G401 (cell line): ENCODE measurements around the gene CSF2. TPM values are rescaled to one million over a fixed set of nuclear protein-coding genes. Genes with fewer than 3 reads are reported as not detected.
"Not testable (repeated sequence)": the region's sequence is repeated elsewhere in the genome, so short reads cannot be mapped to it uniquely, and the experiment has no call there.

ENCODE experiments used
- DNase-seq: peaks from one replicate; pipeline ENCODE4 v3.0.0-alpha.2; 2015; ENCODE audit warnings: low spot score
- in situ Hi-C: cut with HindIII; loops from 2 replicates; pipeline ENCODE4 v1.10.0; 2016; ENCODE audit warnings: low sequenced_read_pairs, mixed read lengths
- total RNA-seq: library from RNA; depleted of rRNA; stranded (reverse); fragments of >200 nt; shearing (Covaris generic); gene quantifications from 2 replicates; pipeline ENCODE4 v1.2.3, GENCODE V29; 2014

Gene CSF2
- total RNA-seq, 1 experiment from 2014 or later, result not detected

GRCh38 chr5:132101385-132101880 is 27.8 kb downstream of the CSF2 start:
- in situ Hi-C loops, result no loop called here

DNA sequence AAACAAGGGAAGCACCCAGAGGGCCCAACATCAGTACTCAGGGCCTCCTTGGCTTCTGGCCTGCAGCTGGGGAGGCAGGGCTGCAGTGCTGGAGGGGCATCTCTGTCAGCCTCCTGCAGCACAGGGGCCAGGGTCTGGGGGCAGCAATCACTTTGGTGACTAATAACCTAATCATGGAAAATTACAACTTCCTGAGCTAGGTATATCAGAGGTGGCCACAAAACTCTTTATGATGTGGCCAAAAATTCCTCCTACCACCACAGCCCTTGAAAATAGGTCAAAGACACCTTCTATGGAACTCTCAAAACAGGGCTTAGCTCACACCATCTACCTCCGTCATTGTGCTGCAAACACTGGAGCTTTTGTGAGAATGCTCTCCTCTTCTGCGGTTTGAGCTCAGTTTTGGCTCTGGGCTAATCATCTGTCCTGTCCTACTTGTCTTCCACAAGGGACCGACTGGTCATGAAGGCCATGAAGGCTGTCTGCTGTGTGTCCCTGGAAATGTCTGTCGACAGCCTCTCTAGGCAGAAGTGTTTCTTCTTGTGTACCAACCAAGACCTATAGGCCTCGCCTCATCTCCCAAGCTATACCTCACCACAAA is 28.6 kb downstream of the CSF2 start:
- in situ Hi-C loops, result no loop called here
- no peak for DNase-seq

More at GRCh38 chr5:132101385-132101880, 27.8 kb downstream of the CSF2 start:
- no peak for DNase-seq

GRCh38 chr5:132102944-132103331 is 29.3 kb downstream of the CSF2 start:
- in situ Hi-C loops, result no loop called here
- DNase-seq, result no peak

- peak; percentile 54 for DNase-seq
- in situ Hi-C loops, result no loop called here
Measured at GRCh38 chr5:132103332-132103951, 29.9 kb downstream of the CSF2 start.

DNA sequence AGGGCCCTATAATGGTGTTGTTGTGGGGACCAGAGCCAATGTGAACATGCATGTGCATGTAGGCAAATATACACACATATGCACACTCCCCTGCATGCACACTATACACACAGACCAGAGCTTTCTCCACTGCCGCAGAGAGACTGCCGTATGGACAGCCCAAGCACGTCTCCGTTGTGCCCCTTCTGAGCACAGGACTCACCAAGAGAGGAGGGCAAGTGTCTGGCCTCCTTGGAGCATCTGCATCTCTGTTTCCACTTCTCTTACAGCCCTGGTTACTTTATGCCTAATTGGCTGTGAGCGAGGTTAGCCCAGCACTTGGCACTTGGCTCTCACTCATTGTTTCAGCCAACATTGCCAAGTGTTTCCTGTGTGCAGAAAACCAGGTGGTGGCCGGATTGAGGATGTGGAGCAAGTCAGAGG is 30.4 kb downstream of the CSF2 start:
- in situ Hi-C loops, result no loop called here
- peak; percentile 88 for DNase-seq

DNA sequence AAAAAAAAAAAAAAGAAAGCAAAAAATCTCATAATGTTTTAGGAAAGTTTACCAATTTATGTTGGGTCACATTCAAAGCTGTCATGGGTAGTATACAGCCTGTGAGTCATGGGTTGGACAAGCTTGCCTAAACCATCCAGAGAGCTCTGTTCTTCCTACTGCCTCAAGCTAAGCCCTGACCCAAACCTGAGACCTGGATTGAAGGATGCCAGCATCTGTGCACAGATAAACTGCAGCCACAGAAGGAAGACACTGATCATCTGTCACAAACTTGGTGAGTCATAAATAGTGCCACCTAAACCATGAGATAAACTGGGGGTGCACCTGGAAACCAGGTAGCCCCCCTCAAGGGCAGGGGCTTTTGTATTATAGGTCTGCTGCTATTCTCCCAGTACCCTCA is 31.0 kb downstream of the CSF2 start:
- in situ Hi-C loops, result no loop called here
- DNase-seq, result no peak

GRCh38 chr5:132105688-132106087 is 32.1 kb downstream of the CSF2 start:
- in situ Hi-C loops, result no loop called here
- no peak for DNase-seq

DNA sequence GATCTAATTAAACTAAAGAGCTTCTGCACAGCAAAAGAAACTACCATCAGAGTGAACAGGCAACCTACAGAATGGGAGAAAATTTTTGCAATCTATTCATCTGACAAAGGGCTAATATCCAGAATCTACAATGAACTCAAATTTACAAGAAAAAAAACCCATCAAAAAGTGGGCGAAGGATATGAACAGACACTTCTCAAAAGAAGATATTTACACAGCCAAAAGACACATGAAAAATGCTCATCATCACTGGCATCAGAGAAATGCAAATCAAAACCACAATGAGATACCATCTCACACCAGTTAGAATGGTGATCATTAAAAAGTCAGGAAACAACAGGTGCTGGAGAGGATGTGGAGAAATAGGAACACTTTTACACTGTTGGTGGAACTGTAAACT is 34.9 kb downstream of the CSF2 start:
- DNase-seq, in situ Hi-C loops: not testable (repeated sequence)

GRCh38 chr5:132108957-132109356 is 35.4 kb downstream of the CSF2 start:
- DNase-seq, in situ Hi-C loops: not testable (repeated sequence)

GRCh38 chr5:132109494-132110053 is 36.0 kb downstream of the CSF2 start:
- in situ Hi-C loops, result no loop called here
- no peak for DNase-seq

GRCh38 chr5:132110195-132110594 is 36.6 kb downstream of the CSF2 start:
- in situ Hi-C loops, result no loop called here
- DNase-seq, result no peak

- in situ Hi-C loops, result no loop called here
- no peak for DNase-seq
Measured at GRCh38 chr5:132110930-132111329, 37.3 kb downstream of the CSF2 start.

GRCh38 chr5:132112111-132112510 is 38.5 kb downstream of the CSF2 start:
- DNase-seq, result no peak
- in situ Hi-C loops, result no loop called here

GRCh38 chr5:132114150-132115121 is 40.8 kb downstream of the CSF2 start:
- in situ Hi-C loops, result no loop called here
- DNase-seq, result no peak

DNA sequence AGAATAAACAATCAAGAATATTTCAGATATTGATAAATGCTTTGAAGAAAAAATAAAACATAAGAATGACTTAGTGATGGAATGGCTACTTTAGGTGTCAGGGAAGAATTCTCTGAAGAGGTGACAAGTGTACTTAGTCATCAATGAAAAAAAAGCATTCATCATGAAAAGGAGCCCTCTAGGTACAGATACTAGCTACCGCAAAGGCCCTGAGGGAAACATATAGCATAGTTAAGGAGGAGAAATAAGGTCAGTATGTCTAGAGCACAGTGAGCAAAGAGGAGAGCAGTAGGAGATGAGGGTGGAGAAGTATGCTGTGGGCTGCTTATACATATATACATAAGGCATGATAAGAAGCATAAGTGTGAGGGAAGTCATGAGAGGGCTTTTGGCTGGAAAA is 41.8 kb downstream of the CSF2 start:
- in situ Hi-C loops, result no loop called here

GRCh38 chr5:132116072-132116471 is 42.5 kb downstream of the CSF2 start:
- in situ Hi-C loops, result no loop called here
- no peak for DNase-seq

More for the DNA sequence above, 41.8 kb downstream of the CSF2 start:
- DNase-seq, result no peak

DNA sequence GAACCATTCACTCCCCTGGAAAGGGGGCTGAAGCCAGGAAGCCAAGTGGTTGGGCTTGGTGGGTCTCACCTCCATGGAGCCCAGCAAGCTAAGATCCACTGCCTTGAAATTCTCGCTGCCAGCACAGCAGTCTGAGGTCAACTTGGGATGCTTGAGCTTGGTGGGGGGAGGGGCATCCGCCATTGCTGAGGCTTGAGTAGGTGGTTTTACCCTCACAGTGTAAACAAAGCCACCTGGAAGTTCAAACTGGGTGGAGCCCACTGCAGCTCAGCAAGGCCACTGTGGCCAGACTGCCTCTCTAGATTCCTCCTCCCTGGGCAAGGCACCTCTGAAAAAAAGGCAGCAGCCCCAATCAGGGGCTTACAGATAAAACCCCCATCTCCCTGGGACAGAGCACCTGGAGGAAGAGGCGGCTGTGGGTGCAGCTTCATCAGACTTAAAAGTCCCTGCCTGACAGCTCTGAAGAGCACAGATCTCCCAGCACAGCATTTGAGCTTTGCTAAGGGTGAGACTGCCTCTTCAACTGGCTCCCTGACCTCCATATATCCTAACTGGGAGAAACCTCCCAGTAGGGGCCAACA is 43.4 kb downstream of the CSF2 start:
- DNase-seq, in situ Hi-C loops: not testable (repeated sequence)

- DNase-seq, in situ Hi-C loops: not testable (repeated sequence)
Measured at GRCh38 chr5:132120717-132121116, 47.1 kb downstream of the CSF2 start.

DNA sequence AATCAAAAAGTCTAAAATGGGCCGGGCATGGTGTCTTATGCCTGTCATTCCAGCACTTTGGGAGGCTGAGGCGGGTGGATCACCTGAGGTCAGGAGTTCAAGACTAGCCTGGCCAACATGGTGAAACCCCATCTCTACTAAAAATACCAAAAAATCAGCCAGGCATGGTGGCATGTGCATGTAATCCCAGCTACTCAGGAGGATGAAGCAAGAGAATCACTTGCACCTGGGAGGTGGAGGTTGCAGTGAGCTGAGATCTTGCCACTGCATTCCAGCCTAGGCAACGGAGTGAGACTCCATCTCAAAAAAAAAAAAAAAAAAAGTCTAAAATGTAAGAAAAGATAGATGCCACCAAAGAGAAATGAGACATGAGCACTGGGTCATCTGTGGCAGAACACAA is 49.4 kb downstream of the CSF2 start:
- in situ Hi-C loops, DNase-seq: not testable (repeated sequence)
